SK-N-SH treated with all-trans-retinoic acid at 6 μM for 48 hours (cell line): Measurements from ENCODE around the gene AP5Z1.

Experiments
- BACH2 ChIP-seq: fragments of 250-450 bp; sonication (Bioruptor Pico); IDR thresholded peaks from 2 replicates; pipeline ENCODE4 v1.9.0; 2021; ENCODE audit warnings: mild to moderate bottlenecking, borderline replicate concordance
- CREB5 ChIP-seq: fragments of 250-450 bp; sonication (Bioruptor Pico); IDR thresholded peaks from 2 replicates; pipeline ENCODE4 v1.5.1; 2020; ENCODE audit warnings: low read depth, mild to moderate bottlenecking, moderate library complexity
- GLIS3 ChIP-seq: fragments of 250-450 bp; sonication (Bioruptor Pico); IDR thresholded peaks from 2 replicates; pipeline ENCODE4 v1.5.0; 2020; ENCODE audit warnings: mild to moderate bottlenecking, moderate library complexity
- OSR1 ChIP-seq: fragments of 250-450 bp; sonication (Bioruptor Pico); IDR thresholded peaks from 2 replicates; pipeline ENCODE4 v1.8.0; 2022; ENCODE audit warnings: moderate library complexity, mild to moderate bottlenecking, inconsistent platforms
- RARB ChIP-seq: fragments of 250-450 bp; sonication (Bioruptor Pico); IDR thresholded peaks from 2 replicates; pipeline ENCODE4 v1.8.0; 2021; ENCODE audit warnings: mild to moderate bottlenecking, moderate library complexity
- TSHZ2 ChIP-seq: fragments of 250-450 bp; sonication (Bioruptor Pico); IDR thresholded peaks from 2 replicates; pipeline ENCODE4 v1.5.0; 2020; ENCODE audit warnings: mild to moderate bottlenecking, moderate library complexity
- ZC3H10 ChIP-seq: fragments of 250-450 bp; sonication (Bioruptor Pico); IDR thresholded peaks from 2 replicates; pipeline ENCODE4 v1.5.1; 2021; ENCODE audit warnings: mild to moderate bottlenecking, moderate library complexity
- ZFP3 ChIP-seq: fragments of 250-450 bp; sonication (Bioruptor Pico); IDR thresholded peaks from 2 replicates; pipeline ENCODE4 v1.5.0; 2020; ENCODE audit warnings: mild to moderate bottlenecking, moderate library complexity
- ZFP30 ChIP-seq: fragments of 450-650 bp; formaldehyde crosslinking; IDR thresholded peaks from 2 replicates; pipeline ENCODE4 v1.5.0; 2022; ENCODE audit warnings: mild to moderate bottlenecking, moderate library complexity
- TF ChIP-seq, protein P1 (sequence below): fragments of 250-450 bp; sonication (Bioruptor Pico); IDR thresholded peaks from 2 replicates; pipeline ENCODE4 v1.8.0; 2020; ENCODE audit warnings: mild to moderate bottlenecking, moderate library complexity, borderline replicate concordance
- TF ChIP-seq, protein P2 (sequence below): fragments of 250-450 bp; sonication (Bioruptor Pico); IDR thresholded peaks from 2 replicates; pipeline ENCODE4 v1.8.0; 2021; ENCODE audit warnings: low read depth, mild to moderate bottlenecking, moderate library complexity, borderline replicate concordance

- no peak for TF ChIP-seq GLIS3 (CRISPR knock-in tag)
- TF ChIP-seq, protein P1, sequence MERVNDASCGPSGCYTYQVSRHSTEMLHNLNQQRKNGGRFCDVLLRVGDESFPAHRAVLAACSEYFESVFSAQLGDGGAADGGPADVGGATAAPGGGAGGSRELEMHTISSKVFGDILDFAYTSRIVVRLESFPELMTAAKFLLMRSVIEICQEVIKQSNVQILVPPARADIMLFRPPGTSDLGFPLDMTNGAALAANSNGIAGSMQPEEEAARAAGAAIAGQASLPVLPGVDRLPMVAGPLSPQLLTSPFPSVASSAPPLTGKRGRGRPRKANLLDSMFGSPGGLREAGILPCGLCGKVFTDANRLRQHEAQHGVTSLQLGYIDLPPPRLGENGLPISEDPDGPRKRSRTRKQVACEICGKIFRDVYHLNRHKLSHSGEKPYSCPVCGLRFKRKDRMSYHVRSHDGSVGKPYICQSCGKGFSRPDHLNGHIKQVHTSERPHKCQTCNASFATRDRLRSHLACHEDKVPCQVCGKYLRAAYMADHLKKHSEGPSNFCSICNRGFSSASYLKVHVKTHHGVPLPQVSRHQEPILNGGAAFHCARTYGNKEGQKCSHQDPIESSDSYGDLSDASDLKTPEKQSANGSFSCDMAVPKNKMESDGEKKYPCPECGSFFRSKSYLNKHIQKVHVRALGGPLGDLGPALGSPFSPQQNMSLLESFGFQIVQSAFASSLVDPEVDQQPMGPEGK (CRISPR knock-in tag), result no peak
- no peak for TF ChIP-seq ZFP30 (CRISPR knock-in tag)
- TF ChIP-seq, protein P2, sequence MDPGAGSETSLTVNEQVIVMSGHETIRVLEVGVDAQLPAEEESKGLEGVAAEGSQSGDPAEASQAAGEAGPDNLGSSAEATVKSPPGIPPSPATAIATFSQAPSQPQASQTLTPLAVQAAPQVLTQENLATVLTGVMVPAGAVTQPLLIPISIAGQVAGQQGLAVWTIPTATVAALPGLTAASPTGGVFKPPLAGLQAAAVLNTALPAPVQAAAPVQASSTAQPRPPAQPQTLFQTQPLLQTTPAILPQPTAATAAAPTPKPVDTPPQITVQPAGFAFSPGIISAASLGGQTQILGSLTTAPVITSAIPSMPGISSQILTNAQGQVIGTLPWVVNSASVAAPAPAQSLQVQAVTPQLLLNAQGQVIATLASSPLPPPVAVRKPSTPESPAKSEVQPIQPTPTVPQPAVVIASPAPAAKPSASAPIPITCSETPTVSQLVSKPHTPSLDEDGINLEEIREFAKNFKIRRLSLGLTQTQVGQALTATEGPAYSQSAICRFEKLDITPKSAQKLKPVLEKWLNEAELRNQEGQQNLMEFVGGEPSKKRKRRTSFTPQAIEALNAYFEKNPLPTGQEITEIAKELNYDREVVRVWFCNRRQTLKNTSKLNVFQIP (CRISPR knock-in tag), result no peak
- TF ChIP-seq CREB5 (CRISPR knock-in tag), result no peak
- no peak for TF ChIP-seq RARB (CRISPR knock-in tag)
- TF ChIP-seq TSHZ2 (CRISPR knock-in tag), result no peak
- TF ChIP-seq ZC3H10 (CRISPR knock-in tag), result no peak
- no peak for TF ChIP-seq BACH2 (CRISPR knock-in tag)
- TF ChIP-seq OSR1 (CRISPR knock-in tag), result no peak
- no peak for TF ChIP-seq ZFP3 (CRISPR knock-in tag)
These were observed 41.4 kb upstream of the AP5Z1 start for GRCh38 chr7:4733936-4734528.
